Dendritic cell treated with granulocyte-macrophage colony-stimulating factor and Interleukin-4, amounts not matched to agents 40 ng/mL and 50 ng/mL, for 4 days (primary cell): Measurements from ENCODE around the gene YIPF1.

Source experiments
- H3K27ac Mint-ChIP-seq: one replicate; pipeline ENCODE4 v1.8.0; 2022; ENCODE audit warnings: mild to moderate bottlenecking, mixed read lengths
- H3K27me3 Mint-ChIP-seq: one replicate; pipeline ENCODE4 v1.8.0; 2022; ENCODE audit warnings: mild to moderate bottlenecking, mixed read lengths
- H3K36me3 Mint-ChIP-seq: one replicate; pipeline ENCODE4 v1.8.0; 2022; ENCODE audit warnings: low read depth, mixed read lengths
- H3K4me1 Mint-ChIP-seq: one replicate; pipeline ENCODE4 v1.8.0; 2022; ENCODE audit warnings: low read depth, mixed read lengths
- H3K4me3 Mint-ChIP-seq: one replicate; pipeline ENCODE4 v1.8.0; 2022; ENCODE audit warnings: mild to moderate bottlenecking, moderate library complexity, mixed read lengths
- H3K9me3 Mint-ChIP-seq: one replicate; pipeline ENCODE4 v1.8.0; 2022; ENCODE audit warnings: mixed read lengths
- intact Hi-C: fragments of 100-400 bp; cut with micrococcal nuclease; formaldehyde crosslinking; loops from one replicate; pipeline ENCODE4 v1.15.0; 2022

Gene YIPF1

DNA sequence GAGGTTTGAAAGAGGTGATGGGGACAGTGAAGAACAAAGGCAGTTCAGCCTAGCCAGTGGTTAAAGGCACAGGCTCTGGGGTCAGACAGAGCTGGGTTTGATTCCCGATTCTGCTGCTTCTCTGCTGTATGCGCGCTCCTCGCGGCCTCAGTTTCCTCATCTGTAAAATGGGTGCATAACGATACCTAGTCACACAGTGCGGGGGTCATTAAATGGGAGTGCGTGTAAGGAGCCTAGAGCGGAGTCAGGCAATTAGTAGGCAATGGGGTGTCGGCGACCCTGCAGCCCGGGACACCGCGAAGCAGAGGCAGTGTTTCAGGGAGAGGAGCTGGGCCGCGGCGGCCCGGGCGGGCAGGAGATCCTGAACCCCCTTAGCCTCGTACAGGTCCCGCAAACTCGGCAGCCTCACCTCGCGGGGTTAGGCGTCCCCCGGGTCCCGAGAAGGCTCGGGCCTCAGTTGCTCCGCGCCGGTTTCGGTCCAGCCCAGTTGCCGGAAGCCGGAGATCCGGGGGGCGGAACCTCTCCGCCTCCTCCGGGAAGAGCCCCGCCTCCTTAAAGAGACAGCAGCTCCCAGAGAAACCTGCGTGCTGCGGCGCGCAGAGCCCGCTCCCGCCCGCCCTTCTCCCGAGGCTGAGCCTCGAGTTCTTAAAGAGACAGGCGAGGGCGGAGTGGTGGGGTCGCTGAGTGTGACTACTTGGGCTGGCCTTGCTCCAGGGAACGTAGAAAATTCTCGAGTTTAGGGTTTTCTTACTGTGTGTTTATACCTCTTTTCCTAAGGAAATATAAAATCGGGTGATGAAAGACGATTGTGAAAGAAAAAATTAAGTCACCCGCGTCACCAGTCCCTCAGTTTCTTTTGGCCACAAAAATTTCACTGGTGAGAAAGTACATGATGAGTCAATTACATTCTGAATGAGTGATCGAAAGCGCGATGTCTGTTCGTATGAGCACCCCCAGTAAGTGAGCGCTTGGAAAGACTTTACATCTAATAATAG lies at the start of gene YIPF1:
TSS of gene YIPF1 (minus strand) at position 494 of the 995 bp plus-strand sequence. CDS start 860 bp downstream, outside the sequence.
- Mint-ChIP-seq H3K27me3 (no peaks in the 10 kb centered on the region), H3K4me3 (peak within 1 kb of the TSS; percentile 99), H3K36me3 (peaks cover 46% of the 10 kb centered on the region), H3K9me3 (no peaks in the 10 kb centered on the region), H3K27ac (peak within 1 kb of the TSS; percentile 96), H3K4me1 (peaks cover 70% of the 10 kb centered on the region)
- intact Hi-C loops: loop anchor here (1.0 to 2.0 kb wide), 2 partner anchors 51 to 57 kb away; partner anchors contain the start of genes LRRC42 and NDC1

DNA sequence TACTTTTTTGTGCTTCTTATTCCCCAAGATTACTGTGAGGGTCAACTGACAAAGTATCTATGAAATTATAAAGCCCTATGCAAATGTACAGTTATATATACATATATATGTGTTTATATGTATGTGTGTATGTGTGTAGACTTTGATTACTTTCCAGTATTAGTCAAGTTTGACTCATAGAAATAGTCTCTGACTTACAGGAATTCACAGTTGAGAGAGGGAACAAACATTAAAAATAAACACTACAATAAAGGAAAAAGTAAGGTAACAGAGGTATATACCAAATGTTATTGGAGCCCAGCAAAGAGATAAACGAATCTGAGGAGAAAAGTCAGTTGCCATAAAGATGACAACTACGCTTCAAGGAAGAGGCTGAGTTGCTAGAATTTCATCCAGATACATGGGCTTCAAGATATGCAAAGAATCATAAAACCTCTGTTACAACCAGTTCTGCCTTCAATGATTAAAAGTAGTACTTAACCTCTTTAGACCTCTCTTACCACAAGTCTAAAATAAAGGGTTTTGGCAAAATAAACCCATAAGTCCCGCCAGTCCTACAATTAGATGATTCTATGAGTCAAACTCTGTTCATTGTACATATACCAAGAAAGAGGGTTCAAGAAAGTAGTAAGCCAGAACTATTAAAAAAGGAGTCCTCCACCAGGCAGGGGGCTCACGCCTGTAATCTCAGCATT lies 48.7 kb upstream of the YIPF1 start:
- intact Hi-C loops: no loop called here
- Mint-ChIP-seq H3K9me3 (peaks cover 18% of the 10 kb centered on the region), H3K4me1 (peaks cover 14% of the 10 kb centered on the region), H3K36me3 (peaks cover 61% of the 10 kb centered on the region), H3K27ac (no peak overlapping the region), H3K4me3 (no peak overlapping the region), H3K27me3 (no peaks in the 10 kb centered on the region)

DNA sequence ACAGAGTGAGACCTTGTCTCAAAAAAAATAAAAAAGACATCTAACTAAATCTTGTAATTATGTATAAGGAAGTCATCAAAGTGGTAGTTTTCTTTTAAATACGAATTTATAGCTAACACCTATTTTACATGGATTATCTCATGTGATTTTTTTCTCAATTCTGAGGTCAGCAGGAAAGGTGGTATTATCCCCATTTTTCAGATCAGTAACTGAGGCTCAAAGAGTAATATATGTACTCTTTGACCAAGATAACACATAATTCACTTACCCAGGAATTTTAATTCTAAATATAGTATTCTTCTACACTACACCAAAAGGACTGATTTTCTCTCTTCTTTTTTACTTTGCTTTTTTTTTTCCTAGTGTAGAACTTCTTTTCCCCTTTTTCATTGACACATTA lies 46.8 kb upstream of the YIPF1 start:
- H3K4me3 Mint-ChIP-seq: no peak overlapping the region
- peaks cover 5% of the 10 kb centered on the region for H3K4me1 Mint-ChIP-seq
- peaks cover 22% of the 10 kb centered on the region for H3K9me3 Mint-ChIP-seq
- H3K27ac Mint-ChIP-seq: no peak overlapping the region
- H3K27me3 Mint-ChIP-seq: no peaks in the 10 kb centered on the region
- peaks cover 71% of the 10 kb centered on the region for H3K36me3 Mint-ChIP-seq
- intact Hi-C loops: no loop called here

DNA sequence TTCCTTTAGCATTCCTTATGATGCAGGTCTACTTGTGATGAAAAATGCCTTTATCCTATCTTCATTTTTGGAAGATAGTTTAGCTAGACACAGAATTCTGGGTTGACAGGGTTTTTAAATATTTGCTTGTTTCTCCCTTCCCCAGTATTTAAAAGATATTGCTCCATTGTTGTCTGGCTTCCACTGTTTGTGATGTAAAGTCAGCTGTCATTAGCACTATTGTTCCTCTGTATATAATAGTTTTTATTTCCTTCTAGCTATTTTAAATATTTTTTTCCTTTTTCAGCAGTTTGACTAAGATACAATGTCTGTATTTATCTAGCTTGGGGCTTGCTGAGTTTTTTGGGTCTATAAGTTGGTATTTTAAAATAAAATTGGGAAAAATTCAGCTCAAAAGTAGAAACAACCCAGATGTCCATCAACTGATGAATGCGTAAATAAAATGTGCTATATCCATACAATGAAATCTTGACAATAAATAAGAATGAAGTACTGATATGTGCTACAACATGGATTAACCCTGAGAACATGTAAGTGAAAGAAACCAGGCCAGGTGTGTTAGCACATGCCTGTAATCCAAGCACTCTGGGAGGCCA lies 44.7 kb upstream of the YIPF1 start:
- Mint-ChIP-seq H3K9me3 (peaks cover 22% of the 10 kb centered on the region), H3K4me3 (no peak overlapping the region), H3K27ac (no peak overlapping the region), H3K27me3 (no peaks in the 10 kb centered on the region), H3K4me1 (no peaks in the 10 kb centered on the region), H3K36me3 (peaks cover 77% of the 10 kb centered on the region)
- intact Hi-C loops: no loop called here

DNA sequence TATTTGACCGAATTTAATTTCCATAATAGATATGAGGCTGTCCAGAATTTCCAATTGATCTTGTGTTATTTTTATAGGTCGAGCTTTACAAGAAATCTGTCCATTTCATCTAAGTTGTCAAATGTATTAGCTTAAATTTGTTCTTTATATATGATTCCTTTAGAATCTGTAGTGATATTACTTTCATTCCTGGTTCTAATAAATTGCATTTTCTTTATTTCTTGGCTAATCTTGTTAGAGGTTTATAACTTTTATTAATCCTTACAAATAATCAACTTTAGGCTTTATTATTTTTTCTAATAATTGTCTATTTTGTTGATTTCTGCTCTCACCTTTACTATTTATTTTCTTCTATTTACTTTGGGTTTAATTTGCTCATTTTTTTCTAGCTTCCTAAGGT lies 41.9 kb upstream of the YIPF1 start:
- Mint-ChIP-seq H3K9me3 (peaks cover 22% of the 10 kb centered on the region), H3K36me3 (peaks cover 82% of the 10 kb centered on the region), H3K27me3 (no peaks in the 10 kb centered on the region), H3K4me1 (no peaks in the 10 kb centered on the region), H3K27ac (no peak overlapping the region), H3K4me3 (no peak overlapping the region)
- intact Hi-C loops: no loop called here

DNA sequence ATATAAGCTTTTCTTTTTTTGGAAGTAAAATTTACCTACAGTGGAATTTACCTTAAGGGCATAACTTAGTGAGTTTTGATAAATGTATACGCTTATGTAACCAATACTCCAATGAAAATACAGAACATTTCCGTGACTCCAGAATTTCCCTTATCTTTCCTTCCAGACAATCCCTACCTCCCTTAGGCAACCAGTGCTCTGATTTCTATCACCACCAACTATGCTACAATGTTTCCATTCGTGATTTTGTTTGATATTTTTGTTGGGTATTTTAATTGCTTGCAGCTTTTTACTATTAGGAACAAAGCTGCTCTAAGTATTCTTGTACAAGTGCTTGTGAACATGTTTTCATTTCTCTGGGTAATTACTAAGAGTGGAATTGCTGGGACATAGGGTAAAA lies 41.3 kb upstream of the YIPF1 start:
- Mint-ChIP-seq H3K4me3 (no peak overlapping the region), H3K27ac (no peak overlapping the region), H3K27me3 (no peaks in the 10 kb centered on the region), H3K36me3 (peaks cover 80% of the 10 kb centered on the region), H3K4me1 (no peaks in the 10 kb centered on the region), H3K9me3 (peaks cover 22% of the 10 kb centered on the region)
- intact Hi-C loops: no loop called here

DNA sequence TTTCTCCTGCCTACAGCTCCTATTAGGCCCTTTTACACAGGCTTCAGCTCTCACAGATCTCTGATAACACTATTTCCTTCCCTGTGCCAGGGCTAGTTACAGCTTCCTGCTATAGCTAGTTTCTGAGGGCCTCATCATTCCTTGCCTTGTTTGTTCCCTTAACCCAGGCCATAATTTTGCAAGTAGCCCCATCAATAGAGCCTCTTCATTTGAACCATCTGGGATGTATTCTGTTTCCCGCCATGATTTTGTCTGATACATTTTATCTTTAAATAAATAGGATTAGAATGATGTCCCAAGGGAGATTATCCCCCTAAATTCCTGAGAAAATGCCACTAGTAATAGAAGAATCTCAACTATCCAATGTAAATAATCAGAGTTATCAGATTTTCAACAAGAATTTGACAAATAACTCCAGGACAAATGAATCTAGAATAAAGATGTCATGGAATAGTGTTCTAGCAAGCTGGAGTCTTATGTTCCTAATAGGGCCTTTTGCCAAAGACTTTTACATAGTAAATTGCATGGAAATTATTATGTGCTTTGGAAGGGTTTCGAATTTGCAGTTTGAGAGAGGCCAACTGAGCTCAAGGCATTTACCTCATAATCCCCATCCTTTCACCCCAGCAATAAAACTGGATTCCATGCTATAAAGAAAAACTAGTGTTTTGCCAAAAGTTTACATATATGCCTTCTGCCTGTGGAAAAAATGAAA lies 39.8 kb upstream of the YIPF1 start:
- H3K27me3 Mint-ChIP-seq: no peaks in the 10 kb centered on the region
- intact Hi-C loops: no loop called here
- H3K27ac Mint-ChIP-seq: no peak overlapping the region
- peaks cover 9% of the 10 kb centered on the region for H3K9me3 Mint-ChIP-seq
- H3K4me1 Mint-ChIP-seq: no peaks in the 10 kb centered on the region
- no peak overlapping the region for H3K4me3 Mint-ChIP-seq
- peaks cover 80% of the 10 kb centered on the region for H3K36me3 Mint-ChIP-seq

DNA sequence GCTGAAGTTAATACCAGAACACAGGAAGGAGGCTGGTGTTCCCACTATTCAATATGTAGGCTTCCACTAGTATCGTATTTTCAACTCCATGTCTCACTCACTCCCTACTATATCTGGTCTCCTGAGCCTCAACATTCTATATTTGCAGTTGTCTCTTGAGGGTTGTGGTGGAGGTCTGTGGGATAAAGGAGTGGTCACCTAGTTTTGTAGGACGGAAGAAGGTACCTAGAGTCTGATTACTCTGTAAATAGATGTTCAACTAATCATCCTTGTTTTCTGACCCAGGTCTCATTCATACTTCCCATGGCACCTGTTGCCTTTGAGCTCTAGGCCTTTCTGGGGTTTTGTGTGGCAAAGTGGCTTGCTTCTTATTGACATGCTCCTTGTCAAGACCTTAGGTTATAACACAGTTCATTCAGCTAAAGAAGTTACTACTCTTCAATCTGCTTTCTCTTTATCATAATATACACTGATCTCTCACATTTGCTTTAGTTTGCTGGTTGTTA lies 37.8 kb upstream of the YIPF1 start:
- no peaks in the 10 kb centered on the region for H3K4me1 Mint-ChIP-seq
- H3K4me3 Mint-ChIP-seq: no peak overlapping the region
- no peaks in the 10 kb centered on the region for H3K9me3 Mint-ChIP-seq
- no peak overlapping the region for H3K27ac Mint-ChIP-seq
- H3K36me3 Mint-ChIP-seq: peaks cover 72% of the 10 kb centered on the region
- no peaks in the 10 kb centered on the region for H3K27me3 Mint-ChIP-seq
- intact Hi-C loops: no loop called here

DNA sequence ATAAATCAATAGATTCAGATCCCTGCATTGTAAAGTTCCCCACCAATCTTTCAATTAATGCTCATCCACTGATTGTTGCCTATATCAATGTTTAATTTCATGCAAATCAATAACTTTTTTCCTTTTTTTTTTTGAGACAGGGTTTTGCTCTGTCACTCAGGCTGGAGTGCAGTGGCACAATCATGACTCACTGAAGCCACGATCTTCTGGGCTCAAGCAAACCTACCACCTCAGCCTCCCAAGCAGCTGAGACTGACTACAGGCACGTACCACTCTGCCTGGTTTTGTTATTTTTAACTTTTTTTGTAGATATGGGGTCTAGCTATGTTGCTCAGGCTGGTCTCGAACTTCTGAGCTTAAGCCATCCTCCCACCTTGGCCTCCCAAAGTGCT lies 30.1 kb upstream of the YIPF1 start:
- no peaks in the 10 kb centered on the region for H3K9me3 Mint-ChIP-seq
- intact Hi-C loops: no loop called here
- H3K4me3 Mint-ChIP-seq: no peak overlapping the region
- H3K4me1 Mint-ChIP-seq: no peaks in the 10 kb centered on the region
- no peak overlapping the region for H3K27ac Mint-ChIP-seq
- H3K27me3 Mint-ChIP-seq: no peaks in the 10 kb centered on the region
- peaks cover 67% of the 10 kb centered on the region for H3K36me3 Mint-ChIP-seq

DNA sequence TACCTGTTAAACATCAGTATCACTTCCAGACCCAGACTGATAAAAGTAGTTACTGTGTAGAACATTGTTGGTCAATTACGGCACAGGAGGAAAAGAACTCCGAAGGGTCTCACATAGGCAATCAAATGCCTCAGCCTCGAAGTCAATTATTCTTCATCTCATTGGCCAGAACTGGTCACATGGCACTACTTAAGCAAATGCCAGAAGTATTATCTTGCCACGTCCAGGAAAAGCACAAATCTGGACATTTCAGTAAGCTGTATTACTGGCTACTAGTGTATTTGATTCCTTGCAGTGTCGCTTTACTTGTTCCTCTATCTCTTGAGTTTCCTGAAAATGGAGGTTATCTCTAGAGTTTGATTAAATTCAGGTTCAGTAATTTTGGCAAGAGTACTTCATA lies 28.7 kb upstream of the YIPF1 start:
- intact Hi-C loops: no loop called here
- Mint-ChIP-seq H3K9me3 (no peaks in the 10 kb centered on the region), H3K4me3 (no peak overlapping the region), H3K4me1 (peaks cover 5% of the 10 kb centered on the region), H3K27me3 (no peaks in the 10 kb centered on the region), H3K36me3 (peaks cover 65% of the 10 kb centered on the region), H3K27ac (no peak overlapping the region)

DNA sequence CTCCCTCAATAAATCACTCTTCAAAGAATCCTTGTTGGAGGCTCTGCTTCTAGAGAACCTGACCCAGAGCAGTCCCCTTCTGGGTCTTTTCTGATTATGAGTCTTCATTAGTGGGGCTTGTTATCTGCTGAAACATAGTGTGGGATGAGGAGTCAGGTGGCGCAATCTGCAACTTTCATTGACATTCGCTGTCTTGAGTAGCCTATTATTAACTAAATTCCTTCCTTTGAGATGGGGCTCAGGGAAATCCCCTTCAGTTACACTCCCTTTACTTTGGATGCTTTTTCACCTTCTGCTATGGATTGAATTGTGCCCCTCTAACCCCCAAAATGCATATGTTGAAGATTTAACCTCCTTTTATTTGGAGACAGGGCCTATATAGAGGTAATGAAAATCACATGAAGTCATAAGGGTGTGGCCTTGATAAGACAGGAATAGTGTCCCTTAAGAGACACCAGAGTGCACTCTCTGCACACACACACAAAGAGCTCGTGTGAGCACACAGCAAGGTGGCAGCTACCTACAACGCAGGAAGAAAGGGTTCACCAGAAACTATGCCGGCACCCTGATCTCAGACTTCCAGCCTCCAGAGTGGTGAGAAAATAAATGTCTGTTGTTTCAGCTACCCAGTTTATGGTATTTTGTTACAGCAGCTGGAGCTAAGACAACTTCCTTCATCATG lies 23.9 kb upstream of the YIPF1 start:
- Mint-ChIP-seq H3K27me3 (no peaks in the 10 kb centered on the region), H3K9me3 (no peaks in the 10 kb centered on the region), H3K36me3 (peaks cover 45% of the 10 kb centered on the region), H3K4me1 (peaks cover 5% of the 10 kb centered on the region), H3K27ac (no peak overlapping the region), H3K4me3 (no peak overlapping the region)
- intact Hi-C loops: no loop called here

DNA sequence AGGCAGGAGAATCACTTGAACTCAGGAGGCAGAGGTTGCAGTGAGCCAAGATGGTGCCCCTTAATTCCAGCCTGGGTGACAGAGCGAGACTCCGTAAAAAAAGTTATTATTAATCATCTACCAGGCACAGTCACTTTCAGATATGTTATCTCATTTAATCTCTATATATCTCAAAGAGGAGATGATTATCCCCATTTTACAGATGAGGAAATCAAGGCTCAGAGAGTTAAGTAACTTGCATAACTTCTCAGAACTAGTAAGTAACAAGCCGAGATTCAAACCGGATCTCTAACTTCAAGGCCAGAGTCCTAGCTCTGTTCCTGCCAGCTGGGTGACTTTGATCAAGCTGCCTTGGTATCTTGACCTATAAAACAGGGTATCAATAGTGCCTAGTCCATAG lies 21.8 kb upstream of the YIPF1 start:
- intact Hi-C loops: no loop called here
- peaks cover 35% of the 10 kb centered on the region for H3K36me3 Mint-ChIP-seq
- no peaks in the 10 kb centered on the region for H3K9me3 Mint-ChIP-seq
- H3K27me3 Mint-ChIP-seq: no peaks in the 10 kb centered on the region
- H3K27ac Mint-ChIP-seq: no peak overlapping the region
- H3K4me3 Mint-ChIP-seq: no peak overlapping the region
- H3K4me1 Mint-ChIP-seq: peaks cover 10% of the 10 kb centered on the region

DNA sequence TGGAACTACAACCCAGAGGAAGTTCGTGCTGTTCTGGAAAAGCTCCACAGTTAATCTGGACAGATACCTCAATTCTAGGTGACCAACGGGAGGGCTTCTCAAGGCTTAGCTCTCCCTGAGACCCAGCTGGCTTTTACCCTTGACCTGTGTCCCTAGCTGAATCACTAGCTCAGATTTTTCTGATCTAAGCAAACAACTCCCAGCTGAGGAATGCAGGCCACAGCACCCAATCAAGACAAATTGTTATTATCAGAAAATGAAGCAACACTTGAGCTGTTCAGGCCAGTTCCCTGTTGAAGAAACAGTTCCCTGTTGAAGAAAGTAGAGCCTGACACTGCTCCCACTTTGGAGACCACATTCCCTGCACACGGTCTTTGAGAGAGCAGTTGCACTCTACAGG lies 20.3 kb upstream of the YIPF1 start:
- intact Hi-C loops: no loop called here
- Mint-ChIP-seq H3K4me1 (peaks cover 17% of the 10 kb centered on the region), H3K4me3 (no peak overlapping the region), H3K9me3 (no peaks in the 10 kb centered on the region), H3K27me3 (no peaks in the 10 kb centered on the region), H3K36me3 (peaks cover 21% of the 10 kb centered on the region), H3K27ac (no peak overlapping the region)
